GM10248 (cell line): Measurements from ENCODE around the gene INHBC.

Experiments used
- CTCF ChIA-PET: fragments of 300-600 bp; sonication (Branson Sonifier 250); formaldehyde crosslinking; extraction: SDS; loops from one replicate; lab custom pipeline; 2021; ENCODE audit warnings: antibody characterized with exemption; lab: Yijun Ruan, JAX
- POLR2A ChIA-PET: fragments of 350-650 bp; sonication (Branson Sonifier 250); formaldehyde crosslinking; extraction: SDS; loops from one replicate; lab custom pipeline; 2020; ENCODE audit warnings: antibody characterized with exemption; lab: Yijun Ruan, JAX
- DNase-seq: peaks from one replicate; pipeline ENCODE4 v3.0.0; 2012; ENCODE audit errors: extremely low spot score
- CTCF ChIP-seq: IDR thresholded peaks from 2 replicates; pipeline ENCODE4 v1.5.1; 2012; ENCODE audit warnings: mild to moderate bottlenecking, low read depth; ENCODE audit errors: extremely low read depth, missing control alignments, control extremely low read depth

The INHBC gene

DNA sequence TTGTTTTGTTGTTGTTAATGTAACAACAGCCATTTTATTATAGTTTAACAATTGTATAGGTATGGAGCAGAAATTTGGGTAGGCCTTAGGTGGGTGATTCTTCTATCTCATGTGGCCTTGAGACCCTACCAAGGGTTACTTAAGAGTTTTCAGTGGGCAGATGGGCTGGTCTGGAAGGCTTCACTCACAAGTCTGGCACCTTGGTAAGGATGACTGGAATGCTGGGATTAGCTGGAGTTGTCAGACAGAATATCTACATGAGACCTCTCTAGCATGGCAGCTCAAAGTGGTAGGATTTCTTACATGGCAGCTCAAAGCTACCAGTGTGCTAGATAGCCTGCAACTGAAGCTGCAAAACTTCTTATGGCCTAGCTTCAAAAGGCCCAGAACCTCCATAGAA, 51.1 kb downstream of the INHBC start:
- no peak for DNase-seq
- POLR2A ChIA-PET: no interaction called here
- CTCF ChIA-PET: interaction anchor here (0.9 to 2.3 kb wide), 5 partner anchors 20 to 98 kb away, joined by 3 to 9 read pairs (median 5); partner anchors contain the start of gene GLI1
- no peak for TF ChIP-seq CTCF

GRCh38 chr12:57487055-57487596, 52.5 kb downstream of the INHBC start:
- CTCF ChIA-PET: interaction anchor here (0.9 to 2.3 kb wide), 6 partner anchors 10 to 274 kb away, joined by 3 to 9 read pairs (median 3); no protein-coding TSS in a partner anchor
- POLR2A ChIA-PET: no interaction called here
- DNase-seq: no peak
- no peak for TF ChIP-seq CTCF

- ChIA-PET POLR2A (interaction anchor here (0.6 kb wide), 2 partner anchors 274 to 352 kb away, joined by 3 to 5 read pairs; no protein-coding TSS in a partner anchor), CTCF (interaction anchor here (0.9 to 2.3 kb wide), 6 partner anchors 11 to 275 kb away, joined by 3 to 5 read pairs (median 3); no protein-coding TSS in a partner anchor)
- DNase-seq: peak; percentile 94
- TF ChIP-seq CTCF: no peak
Observed at GRCh38 chr12:57487597-57488401, 53.2 kb downstream of the INHBC start, which contains the start of gene MARS1. Gene MARS1 (plus strand): TSS chr12:57488068. CDS start chr12:57488091, 23 bp downstream.

DNA sequence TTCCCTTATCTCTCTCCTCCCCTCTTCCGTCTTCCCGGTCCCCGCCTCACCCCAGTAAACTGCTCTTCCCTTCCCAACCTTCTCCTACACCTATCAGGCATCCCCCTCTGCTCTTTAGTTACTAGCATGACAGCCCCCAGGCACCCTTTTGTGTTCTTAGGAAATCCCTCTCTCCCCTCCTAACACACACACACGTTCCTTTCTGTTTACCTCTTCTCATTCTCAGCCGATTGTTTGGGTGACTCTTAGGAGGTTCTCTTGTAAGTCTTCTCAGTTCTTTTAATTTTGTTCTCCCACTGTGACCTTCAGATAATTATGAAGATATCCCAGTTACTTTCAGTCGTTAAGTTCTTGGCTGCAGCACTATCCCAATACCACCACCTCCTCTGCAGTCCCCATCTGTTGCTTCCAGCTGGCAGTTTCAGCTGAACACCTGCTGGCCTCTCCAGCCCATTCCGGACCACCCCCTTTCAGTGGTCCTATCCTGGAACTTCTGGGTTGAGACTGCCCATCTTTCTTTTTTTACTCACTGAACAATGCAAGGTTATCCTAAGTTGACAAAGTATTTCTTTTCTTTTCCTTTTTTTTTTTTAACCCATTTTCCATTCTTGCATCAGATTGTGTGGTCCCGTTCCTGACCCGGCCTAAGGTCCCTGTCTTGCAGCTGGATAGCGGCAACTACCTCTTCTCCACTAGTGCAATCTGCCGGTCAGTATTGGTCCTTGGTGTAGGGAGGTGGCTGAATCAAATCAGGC, 54.0 kb downstream of the INHBC start:
- POLR2A ChIA-PET: interaction anchor here (0.7 kb wide), 1 partner anchor 25 kb away, joined by 3 read pairs; no protein-coding TSS in a partner anchor
- TF ChIP-seq CTCF: no peak
- CTCF ChIA-PET: interaction anchor here (1.9 kb wide), 1 partner anchor 246 kb away, joined by 5 read pairs; no protein-coding TSS in a partner anchor
- DNase-seq: no peak

DNA sequence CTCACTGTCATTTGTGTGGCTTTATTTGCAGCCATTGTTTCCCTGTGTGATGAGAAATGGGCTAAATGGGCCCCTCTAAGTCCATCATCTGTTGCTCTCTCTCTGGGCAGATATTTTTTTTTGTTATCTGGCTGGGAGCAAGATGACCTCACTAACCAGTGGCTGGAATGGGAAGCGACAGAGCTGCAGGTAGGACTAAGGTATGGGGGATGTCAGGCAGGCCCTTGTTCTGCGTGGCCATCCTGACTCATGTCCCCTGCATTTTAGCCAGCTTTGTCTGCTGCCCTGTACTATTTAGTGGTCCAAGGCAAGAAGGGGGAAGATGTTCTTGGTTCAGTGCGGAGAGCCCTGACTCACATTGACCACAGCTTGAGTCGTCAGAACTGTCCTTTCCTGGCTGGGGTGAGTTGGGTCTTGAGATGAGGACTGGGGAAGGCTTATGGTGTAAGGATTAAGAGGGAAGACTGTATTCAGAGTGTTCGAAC, 54.6 kb downstream of the INHBC start:
- TF ChIP-seq CTCF: no peak
- CTCF ChIA-PET: interaction anchor here (1.9 to 2.2 kb wide), 2 partner anchors 14 to 246 kb away, joined by 5 to 6 read pairs; no protein-coding TSS in a partner anchor
- no peak for DNase-seq
- POLR2A ChIA-PET: interaction anchor here (0.7 kb wide), 1 partner anchor 25 kb away, joined by 3 read pairs; no protein-coding TSS in a partner anchor

DNA sequence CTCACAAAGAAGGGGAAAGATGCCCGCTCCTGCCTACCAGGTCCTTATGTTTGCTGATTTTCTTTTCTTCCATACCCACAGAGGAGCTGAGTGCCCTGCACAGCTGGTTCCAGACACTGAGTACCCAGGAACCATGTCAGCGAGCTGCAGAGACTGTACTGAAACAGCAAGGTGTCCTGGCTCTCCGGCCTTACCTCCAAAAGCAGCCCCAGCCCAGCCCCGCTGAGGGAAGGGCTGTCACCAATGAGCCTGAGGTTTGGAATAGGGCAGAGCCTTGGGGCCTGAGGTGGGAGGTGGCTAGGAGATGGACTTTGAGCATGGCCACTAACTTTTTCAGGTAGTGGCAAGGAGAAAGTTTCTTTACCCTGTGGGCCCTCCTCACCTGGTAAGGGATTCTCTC, 55.5 kb downstream of the INHBC start:
- DNase-seq: no peak
- ChIA-PET POLR2A (interaction anchor here (0.7 kb wide), 1 partner anchor 14 kb away, joined by 3 read pairs; no protein-coding TSS in a partner anchor), CTCF (interaction anchor here (1.0 to 2.2 kb wide), 5 partner anchors 13 to 247 kb away, joined by 3 to 7 read pairs (median 5); no protein-coding TSS in a partner anchor)
- no peak for TF ChIP-seq CTCF
